GM19328 (cell line): Measurements from ENCODE around the gene POLR2H.
"Not testable (repeated sequence)": the region's sequence is repeated elsewhere in the genome, so short reads cannot be mapped to it uniquely, and the experiment has no call there.

Experiments used
- ATAC-seq: cut with Tn5 transposase; IDR thresholded peaks from one replicate; pipeline ENCODE4 v1.9.1; 2021; ENCODE audit warnings: mild to moderate bottlenecking, moderate library complexity; ENCODE audit not compliant: unreplicated experiment

The POLR2H gene

DNA sequence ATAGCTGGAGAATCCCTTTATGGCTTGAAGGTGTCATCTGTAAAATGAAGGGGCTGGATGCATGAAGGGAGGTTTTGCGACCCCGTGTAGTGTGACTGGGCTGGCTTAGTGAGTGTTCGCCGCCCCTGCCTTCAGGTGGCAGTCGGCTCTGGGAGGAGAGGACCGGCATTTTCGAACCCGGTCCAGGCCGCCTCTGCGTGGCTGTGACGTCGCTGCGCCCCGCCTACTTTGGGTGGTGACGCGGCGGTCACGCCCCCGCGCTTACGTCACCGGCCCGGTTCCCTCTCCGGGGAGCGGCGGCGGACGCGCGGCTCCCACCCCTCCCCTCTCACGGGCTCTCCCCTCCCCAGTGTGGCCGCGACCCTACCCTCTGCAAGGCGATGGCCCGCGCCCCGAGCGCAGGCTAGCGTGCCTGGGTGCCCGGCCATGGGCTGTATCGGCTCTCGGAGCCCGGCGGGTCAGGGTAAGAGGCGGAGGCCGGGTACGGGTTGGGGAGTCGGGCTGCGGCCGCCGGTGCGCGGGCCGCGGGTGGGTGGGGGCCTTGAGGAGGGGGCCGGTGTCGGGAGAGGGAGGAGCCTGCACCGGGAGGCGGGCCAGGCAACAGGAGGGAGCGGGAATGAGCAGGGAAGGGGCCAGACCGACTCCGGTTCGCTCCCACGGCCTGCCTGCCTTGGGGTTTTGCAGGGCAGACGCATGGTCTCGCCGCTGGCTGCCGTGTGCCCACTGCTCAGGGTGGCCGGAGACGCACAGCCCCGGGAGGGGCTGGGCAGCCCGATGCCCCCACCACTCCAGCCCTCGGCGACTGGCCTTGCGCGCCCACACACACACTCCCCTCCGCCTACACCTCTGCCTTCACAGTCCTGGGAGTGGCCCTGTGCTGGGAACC, 25.6 kb upstream of the POLR2H start:
- ATAC-seq: no peak

- no peak for ATAC-seq
Measured at GRCh38 chr3:184336547-184337398, 24.7 kb upstream of the POLR2H start.

GRCh38 chr3:184337399-184337714, 24.2 kb upstream of the POLR2H start, which contains the start of gene FAM131A:
FAM131A (plus strand) TSS chr3:184337600; CDS start chr3:184337631, 31 bp downstream.
- ATAC-seq: no peak

GRCh38 chr3:184337981-184338380, 23.5 kb upstream of the POLR2H start:
- ATAC-seq: no peak

GRCh38 chr3:184338511-184338945, 23.0 kb upstream of the POLR2H start:
- no peak for ATAC-seq

DNA sequence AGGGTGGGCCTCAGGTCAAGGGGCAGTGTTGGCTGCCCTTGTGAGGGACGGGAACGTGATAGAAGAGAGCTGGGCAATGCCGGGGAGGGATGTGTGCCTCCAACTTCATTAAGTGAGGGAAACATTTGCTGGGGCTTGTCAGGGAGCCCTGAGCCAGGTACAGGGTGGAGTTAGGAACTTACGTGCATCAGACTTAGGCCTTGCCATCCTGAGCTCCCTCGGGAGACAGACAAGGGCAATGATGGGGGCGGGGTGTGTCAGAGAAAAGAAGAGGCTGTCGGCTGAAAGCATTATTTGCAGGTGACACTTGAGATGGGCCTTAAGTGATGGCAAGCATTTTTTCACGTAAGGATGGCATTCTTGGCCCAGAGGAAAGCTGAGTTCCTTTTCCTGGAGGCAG, 22.5 kb upstream of the POLR2H start:
- no peak for ATAC-seq

DNA sequence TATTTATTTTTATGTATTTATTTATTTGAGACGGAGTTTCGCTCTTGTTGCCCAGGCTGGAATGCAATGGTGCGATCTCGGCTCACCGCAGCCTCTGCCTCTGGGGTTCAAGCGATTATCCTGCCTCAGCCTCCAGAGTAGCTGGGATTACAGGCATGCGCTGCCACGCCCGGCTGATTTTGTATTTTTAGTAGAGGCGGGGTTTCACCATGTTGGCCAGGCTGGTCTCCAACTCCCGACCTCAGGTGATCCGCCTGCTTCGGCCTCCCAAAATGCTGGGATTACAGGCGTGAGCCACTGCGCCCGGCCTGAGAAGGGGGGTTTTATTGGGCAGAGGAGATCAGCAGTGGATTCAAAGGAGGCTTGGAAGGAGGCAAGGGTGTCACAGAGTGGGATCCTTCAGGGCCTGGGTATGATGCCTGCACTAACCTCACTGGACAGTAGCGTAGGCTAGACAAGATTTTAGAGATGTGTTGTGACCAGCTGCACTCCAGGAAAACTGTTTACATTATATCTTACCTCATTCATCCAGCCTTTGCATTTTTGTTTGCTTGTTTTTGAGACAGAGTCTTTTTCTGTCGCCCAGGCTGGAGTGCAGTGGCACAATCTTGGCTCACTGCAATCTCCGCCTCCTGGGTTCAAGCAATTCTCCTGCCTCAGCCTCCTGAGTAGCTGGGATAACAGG, 21.9 kb upstream of the POLR2H start:
- ATAC-seq: not testable (repeated sequence)

GRCh38 chr3:184341925-184342324, 19.6 kb upstream of the POLR2H start:
- no peak for ATAC-seq

- ATAC-seq: no peak
Measured at GRCh38 chr3:184343200-184343876, 18.2 kb upstream of the POLR2H start.

- no peak for ATAC-seq
Measured at GRCh38 chr3:184344579-184345316, 16.8 kb upstream of the POLR2H start.

- ATAC-seq: no peak
Measured at GRCh38 chr3:184345317-184346144, 16.0 kb upstream of the POLR2H start.

- ATAC-seq: no peak
Measured at GRCh38 chr3:184346480-184347190, 14.9 kb upstream of the POLR2H start.

- no peak for ATAC-seq
Measured at GRCh38 chr3:184347321-184348056, 14.0 kb upstream of the POLR2H start.

DNA sequence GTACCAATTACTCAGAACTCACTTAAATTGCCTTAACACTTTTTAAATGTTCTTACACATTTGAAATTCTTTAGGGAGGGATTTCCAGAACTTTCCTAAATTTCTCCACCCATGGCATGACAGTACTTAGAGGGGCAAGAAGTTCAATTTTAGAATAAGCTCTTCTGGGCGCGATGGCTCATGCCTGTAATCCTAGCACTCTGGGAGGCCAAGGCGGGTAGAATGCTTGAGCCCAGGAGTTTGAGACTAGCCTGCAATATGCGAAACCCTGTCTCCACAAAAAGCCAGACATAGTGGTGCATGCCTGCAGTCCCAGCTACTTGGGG, 13.5 kb upstream of the POLR2H start:
- ATAC-seq: no peak

- ATAC-seq: no peak
Measured at GRCh38 chr3:184349563-184350470, 11.7 kb upstream of the POLR2H start.

DNA sequence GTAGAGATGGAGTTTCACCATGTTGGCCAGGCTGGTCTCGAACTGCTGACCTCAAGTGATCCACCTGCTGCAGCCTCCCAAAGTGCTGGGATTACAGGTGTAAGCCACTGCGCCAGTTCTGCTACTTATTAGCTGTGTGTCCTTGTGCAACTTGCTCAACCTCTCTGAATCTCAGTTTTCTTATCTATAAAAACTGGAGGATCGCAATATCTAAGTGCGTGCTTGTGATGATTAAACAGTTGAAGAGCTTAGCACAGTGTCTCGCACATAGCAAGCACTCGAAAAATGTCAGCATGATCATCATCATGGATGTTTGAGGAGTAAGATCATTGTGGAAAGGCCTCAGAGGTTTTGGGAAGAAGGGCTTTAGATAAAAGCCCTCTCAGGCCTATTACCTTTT, 10.9 kb upstream of the POLR2H start:
- ATAC-seq: no peak
